GM19351 (cell line): Measurements from ENCODE around the gene ARSG.
A peak's percentile ranks its signal among the peaks of the same experiment; 100 is the strongest.
"Not testable (repeated sequence)": the region's sequence is repeated elsewhere in the genome, so short reads cannot be mapped to it uniquely, and the experiment has no call there.

Source experiments
- ATAC-seq: cut with Tn5 transposase; IDR thresholded peaks from one replicate; pipeline ENCODE4 v1.9.1; 2021; ENCODE audit warnings: mild to moderate bottlenecking, moderate library complexity; ENCODE audit not compliant: unreplicated experiment

Gene ARSG

DNA sequence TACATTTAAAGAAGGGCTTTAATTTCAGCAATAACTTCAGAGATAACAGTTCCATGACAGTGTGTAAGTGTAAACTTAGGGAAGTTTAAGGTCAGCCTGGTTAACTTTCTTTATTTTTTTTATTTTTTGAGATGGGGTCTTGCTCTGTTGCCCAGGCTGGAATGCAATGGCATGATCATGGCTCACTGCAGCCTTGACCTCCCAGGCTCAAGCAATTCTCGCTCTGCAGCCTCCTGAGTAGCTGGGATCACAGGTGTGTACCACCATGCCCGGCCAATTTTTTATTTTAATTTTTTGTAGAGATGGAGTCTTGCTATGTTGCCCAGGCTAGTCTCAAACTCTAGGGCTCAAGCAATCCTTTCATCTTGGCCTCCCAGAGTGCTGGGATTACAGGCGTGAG lies 15.0 kb upstream of the ARSG start:
- not testable (repeated sequence) for ATAC-seq

DNA sequence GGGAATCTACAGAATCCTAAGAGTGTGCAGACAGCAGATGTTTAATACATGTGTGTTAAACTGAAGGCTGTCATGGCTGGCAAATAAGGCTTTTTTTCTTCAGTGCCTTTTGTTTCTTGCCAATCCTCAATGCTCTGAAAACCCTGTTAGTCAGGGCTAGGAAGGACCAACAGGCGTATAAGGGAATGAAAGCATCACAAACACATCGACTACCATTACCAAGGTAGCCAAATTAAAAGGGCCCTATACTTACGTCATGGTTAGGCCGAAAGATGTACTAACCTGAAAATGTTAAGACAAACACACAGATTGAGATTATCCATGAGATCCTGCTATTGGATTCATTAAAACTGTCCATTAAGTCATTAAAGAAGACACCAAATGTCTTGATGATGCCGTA lies 13.5 kb upstream of the ARSG start:
- ATAC-seq: no peak

DNA sequence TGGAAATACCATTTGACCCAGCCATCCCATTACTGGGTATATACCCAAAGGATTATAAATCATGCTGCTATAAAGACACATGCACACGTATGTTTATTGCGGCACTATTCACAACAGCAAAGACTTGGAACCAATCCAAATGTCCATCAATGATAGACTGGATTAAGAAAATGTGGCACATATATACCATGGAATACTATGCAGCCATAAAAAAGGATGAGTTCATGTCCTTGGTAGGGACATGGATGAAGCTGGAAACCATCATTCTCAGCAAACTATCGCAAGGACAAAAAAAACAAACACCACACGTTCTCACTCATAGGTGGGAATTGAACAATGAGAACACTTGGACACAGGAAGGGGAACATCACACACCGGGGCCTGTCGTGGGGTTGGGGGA lies 9.3 kb upstream of the ARSG start:
- ATAC-seq: not testable (repeated sequence)

DNA sequence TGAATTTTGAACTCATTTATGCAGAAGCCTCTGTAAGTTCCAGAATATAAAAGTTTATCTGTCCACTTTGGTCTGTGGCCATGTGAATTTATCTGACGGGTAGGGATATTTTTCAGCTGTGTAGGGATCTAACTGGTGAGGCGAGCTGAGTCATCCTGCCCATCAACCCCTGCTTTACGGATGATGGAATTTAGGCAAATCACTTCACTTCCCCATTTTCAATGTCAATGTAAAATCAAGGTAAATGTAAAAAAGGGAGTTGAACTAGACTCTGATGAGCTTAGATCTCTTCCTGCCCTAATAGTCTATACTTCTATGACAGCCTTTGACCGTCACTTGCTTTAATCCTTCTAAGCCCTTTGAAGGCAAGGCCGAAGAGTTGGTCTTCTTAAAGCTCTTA lies 2.9 kb upstream of the ARSG start:
- no peak for ATAC-seq

DNA sequence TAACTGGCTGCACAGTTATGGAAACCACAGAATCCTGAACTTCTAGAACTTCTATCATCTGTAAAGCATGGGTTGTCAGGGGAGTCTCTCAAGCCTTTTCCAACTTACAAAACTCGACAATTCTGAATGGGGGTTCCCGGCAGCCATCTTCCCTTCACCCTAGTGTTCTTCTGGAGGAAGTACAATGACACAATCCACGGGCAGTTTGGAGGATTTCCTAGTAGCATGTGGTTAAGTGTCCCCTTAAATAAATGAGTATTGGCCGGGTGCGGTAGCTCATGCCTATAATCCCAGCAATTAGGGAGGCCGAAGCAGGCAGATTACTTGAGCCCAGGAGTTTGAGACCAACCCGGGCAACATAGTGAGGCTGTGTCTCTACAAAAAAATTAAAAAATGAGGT lies 2.5 kb upstream of the ARSG start:
- ATAC-seq: no peak

DNA sequence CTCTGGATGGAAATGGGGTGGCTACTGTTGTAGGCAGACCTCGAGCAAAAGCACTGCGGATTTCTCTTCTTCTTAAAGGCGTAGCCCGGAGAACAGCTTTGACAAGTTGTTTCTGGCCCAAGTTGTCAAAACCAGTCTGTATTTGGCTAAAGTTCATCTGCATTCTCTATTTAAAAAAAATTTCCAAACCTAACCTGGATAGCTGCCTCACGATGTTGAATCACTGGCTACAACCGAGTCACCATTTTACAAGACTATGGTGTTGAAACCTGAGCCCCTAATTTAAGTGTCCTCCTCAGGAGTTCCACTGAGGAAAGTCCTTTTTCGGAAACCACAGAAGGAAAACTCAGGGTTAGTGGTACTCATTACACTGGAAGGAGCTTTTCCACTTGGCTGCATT lies 1.8 kb upstream of the ARSG start:
- ATAC-seq: no peak

DNA sequence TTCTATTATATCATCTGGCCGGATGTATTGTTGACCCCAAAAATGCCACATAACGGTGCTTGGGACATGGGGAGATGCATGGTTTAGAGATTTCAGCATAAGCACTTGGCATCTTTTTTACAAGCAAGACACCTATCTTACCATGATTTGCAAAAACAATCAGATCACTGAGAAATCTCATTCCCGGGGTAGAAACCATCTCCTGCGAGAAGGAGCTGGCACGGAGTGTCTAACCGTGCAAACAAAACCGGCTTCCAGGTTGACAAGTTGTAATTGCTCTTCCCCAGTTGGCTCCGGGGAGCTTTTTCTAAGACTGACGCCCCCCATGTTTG lies 1.4 kb upstream of the ARSG start:
- ATAC-seq: no peak

DNA sequence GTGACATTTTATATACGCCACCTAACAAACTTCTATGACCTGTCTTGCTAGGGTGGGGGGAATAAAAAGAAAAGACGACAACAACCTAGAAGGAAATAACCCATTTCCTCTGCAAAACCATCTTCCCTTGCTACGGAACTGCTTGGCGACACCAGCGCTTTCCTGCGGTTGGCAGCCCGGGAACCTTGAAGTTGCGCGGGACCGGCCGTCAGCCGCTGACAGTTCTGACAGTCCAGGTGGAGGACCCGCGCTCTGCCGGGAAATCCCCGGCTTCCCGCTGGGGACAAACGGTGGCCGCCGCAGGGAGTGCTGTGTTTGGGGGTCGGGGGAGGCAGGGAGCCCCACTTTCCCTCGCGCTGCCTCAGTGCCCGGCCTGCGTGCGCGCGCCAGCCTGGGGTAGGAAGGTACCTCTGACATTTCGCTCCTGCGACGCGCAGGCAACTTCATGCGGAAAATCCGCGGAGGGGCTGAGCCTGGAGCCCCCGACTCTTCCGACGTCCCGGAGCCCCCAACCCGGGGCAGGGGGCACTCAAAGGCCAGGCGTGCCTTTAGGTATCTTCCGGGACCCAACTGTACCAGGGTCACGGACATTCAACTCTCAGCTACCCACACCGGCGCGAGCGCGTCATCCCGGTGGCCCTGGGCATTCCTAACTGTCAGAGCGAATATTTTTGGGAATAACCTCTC lies 884 bp upstream of the ARSG start:
- no peak for ATAC-seq

DNA sequence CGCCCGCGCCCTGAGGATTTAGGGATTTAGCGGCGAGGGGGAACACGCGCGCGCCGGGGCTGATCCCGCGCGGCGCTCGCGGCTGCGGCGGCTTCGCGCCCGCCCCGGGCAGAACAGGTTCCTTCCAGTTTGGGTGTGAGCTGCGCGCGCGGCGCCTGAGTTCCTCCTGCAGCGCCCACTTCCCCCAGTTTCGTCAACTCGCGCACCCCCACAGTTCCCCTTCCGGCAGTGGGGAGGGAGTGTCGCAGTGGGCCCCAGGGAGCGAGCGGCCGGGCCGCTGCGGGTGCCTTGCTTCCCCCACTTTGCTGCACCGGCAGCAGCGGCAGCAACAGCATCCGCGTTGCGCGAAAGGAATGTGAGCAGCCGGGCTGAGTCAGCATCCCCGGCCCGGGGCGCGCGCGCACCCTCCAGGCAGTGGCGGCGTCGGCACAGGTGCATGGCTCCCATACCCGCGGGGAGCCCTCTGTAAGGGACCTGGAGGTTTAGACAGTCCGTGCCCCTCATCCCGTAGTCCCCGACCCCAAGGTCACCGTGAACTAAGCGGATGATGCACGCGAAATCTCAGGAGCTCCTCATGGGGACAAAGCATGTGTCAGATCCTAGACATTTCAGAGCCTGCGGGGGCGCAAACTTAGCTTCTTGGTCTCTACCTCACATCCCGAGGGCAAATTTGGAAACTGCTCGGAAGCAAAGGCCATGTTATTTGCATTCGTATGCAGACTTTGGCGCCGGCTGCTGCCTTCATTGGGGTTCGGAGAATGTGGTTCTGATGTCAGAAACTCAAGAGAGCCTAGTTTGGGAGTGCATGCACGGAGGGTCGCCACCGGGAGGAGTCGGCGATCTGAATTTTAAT lies 767 bp downstream of the ARSG start:
- ATAC-seq: peak; percentile 57

DNA sequence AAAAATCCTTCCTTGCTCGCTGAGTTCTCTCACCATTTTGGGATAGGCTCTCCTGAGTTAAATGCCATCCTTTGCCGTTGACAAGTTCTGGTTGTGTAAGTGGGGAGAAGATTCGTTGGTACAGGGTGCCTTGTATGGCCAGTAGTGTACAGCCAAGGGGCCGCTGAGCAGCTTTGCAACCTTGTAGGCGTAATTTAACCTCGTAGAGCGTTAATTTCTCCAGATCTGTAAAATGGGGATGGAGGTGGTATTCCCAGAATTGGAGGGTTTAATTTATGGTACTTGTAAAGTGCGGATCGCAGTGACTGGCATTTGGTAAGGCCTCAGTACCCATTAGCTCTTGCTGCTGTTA lies 1.4 kb downstream of the ARSG start:
- no peak for ATAC-seq

DNA sequence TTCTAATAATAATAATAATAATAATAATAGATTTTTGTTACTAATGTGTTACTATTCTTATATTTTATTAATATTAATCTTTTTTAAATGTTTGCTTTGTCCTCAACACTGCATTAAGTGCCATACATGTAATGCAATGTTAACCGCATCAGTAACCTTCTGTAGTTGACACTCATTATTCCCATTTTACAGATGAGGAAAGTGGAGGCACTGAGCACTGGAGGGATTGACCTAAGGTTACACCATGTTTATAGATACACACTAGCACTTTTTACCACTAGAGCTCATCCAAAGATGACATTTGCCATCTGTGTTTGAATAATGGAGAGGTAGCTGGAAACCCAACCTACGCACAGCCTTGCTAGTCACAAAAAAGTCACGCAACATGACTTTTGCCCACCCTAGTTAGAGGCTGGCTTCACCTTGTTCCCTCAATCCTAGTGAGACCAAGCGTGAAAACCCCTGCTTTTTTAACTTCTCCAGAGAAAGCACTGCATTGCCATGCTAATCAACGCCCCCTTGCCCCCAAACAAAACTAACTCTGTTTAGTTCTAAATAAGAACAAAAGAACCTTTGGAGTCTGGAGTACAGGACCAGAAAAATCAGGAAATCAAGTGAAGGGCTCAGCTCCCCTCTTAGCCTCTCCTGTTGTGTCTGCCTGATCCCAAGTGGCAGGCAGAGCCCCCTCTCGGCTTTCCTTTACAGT lies 2.3 kb downstream of the ARSG start:
- no peak for ATAC-seq

DNA sequence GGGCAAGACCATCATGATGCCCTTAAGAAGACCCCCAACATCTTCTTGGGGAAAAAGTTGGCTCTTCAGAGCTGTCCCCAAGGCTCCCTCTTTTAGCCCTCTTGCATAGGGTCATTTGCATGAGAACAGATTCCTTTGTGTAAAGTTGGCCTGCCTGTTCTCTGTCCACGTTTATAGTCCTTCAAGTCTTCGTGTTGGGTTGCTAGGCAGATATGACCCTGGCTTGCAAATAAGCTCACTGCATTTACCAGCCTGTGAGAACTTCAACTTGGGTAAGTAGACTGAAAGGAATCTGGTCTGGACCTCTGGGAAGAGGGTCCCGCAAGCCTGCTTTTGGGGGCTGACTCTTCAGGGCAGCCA lies 2.9 kb downstream of the ARSG start:
- ATAC-seq: no peak

DNA sequence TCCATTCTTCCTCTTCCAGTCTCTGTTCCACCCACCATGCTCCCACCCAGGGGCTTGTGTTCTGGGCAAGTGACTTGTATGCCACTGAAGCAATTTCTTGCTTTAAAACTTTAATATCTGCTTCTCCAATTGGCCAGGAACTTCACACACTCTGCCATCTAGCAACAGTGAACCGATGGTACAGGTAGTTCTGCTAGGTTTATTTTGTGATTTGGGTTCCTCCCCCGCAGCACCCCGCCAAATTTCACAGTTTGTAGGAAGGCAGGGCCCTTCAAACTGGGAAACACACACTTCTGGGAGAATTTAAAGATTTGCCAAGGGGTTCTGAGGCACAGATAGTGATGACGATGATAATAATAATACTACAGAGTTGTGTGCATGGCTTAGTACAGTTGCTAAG lies 3.3 kb downstream of the ARSG start:
- no peak for ATAC-seq

DNA sequence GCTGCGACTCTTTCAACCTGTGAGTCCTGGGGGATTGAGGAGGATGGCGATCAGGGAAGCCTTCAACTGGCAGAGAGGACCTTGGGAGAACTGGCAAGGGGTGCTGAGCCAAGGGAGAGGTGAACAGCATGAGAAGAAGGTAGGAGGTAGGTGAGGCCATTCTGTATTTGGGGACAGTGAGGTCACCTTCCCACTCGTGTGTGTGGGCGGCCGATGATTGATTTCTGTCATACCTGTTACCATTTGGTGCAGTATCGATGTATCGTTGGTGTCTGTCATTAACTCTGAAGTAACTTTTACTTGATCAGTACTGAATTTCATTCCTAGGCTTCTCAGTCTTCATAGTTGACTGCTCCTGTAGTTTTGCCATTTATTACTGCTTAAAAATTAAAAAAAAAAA lies 3.8 kb downstream of the ARSG start:
- ATAC-seq: no peak

DNA sequence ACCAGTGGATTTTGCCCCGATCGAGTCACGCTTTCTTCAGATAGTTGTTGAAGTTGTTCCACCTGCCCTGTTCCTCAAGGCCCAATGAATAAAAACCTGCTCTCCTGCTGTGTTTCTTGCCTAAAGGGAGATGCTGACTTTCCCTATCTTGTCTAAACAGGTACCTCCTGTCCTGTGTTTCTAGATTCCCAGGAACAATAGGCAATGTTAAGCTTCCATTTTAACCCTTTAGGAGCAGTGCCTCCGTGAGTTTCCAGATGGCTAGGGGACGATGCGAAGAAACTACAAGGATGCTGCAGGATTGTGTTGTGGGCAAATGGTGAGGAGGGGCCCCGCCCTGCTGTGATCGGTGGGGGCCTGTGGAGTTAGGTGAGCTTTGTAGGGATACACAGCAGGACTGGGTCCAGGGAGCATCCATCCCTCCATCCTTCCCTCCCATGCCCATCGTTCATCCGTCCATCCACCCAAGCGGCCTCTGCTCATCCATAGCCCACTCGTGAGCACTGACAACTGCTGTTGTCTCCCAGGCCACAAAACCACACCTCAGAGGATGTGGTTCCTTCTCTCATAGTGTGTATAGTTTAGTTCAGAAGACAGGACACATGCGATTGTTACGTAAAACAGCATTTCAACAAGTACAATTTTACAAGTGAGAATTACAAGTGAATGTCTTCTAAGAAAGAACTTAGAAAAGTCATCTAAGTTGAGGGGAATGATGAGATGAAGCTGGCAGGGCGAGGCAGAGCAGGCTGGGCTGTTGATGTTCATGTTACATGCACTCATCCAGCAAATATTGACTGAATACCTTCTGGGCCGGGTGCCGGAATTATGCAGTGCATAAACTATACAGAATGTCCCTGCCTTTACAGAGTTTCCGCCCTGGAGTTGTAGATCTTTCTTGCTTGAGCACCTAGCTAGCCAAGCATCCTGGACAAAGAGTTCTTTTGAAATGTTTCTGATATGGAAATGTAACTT lies 5.2 kb downstream of the ARSG start:
- ATAC-seq: no peak

DNA sequence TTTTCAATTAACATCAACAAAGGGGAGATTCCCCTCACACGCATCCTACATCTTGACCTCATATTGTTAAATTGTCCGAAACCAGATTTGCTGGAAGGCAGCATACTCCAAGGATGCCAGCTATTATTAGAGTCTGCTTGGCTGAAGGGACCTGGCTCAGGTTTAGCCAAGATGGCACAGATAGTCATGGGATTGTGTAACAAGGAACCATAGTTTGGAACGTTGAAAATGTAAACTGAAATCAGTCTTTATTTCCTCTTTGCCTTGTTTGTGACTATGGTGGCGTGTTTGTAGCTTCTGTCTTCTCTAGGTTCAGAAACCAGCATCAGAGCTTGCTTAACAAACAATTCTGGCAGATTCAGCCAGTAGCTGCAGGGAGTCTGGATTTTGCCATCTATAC lies 5.9 kb downstream of the ARSG start:
- ATAC-seq: no peak

DNA sequence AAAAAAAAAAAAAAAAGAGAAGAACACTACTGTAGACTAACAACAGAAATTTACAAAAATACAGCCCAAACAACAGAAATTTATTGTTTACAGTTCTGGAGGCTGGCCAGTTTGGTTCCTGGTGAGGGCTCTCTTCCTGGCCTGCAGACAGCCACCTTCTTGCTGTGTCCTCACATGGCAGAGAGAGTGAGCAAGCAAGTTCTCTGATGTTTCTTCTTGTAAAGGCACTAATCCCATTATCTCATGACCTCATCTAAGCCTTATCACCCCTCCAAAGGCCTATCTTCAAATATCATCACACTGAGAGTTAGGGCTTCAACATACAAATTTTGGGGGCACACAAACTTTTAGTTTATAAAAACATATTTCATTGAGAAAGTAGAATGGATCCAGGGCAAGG lies 7.3 kb downstream of the ARSG start:
- ATAC-seq: no peak

DNA sequence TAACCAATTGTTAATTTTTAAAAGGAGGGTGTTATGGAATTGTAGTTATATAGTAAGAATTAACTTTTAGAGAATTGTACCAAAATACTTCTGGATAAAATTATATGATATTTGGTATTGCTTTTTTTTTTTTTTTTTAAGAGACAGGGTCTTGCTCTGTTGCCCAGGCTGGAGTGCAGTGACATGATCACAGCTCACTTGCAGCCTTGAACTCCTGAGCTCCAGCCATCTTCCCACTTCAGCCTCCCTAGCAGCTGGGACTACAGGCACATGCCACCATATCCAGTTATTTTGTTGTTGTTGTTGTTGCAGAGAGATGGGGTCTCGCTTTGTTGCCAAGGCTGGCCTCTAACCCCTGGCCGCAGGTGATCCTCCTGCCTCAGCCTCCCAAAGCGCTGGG lies 8.5 kb downstream of the ARSG start:
- no peak for ATAC-seq

DNA sequence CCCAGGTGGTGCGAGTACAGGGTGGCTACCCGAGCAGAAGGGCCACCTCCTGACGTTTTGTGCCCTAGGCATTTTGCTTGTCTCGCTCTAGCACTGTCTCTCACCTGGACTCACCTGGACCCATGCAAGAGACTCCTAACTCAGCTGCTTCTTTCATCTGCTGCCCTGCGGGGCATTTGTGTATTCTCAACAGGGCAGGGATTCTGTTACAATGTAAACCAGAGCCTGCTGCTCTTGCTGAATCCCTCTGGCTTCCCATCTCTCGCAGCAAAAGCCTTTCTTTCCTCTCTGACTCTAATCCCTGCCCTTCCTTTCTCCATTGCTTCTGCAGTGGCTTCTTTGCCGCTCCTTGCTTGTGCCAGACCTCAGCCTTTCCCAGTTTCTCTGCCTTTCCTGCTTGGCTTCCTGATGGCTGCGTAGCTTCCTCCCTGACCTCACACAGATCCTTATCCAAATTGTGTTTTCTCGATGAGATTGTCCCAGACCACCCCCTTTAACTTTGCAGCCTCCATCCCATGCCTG lies 10.2 kb downstream of the ARSG start:
- no peak for ATAC-seq

DNA sequence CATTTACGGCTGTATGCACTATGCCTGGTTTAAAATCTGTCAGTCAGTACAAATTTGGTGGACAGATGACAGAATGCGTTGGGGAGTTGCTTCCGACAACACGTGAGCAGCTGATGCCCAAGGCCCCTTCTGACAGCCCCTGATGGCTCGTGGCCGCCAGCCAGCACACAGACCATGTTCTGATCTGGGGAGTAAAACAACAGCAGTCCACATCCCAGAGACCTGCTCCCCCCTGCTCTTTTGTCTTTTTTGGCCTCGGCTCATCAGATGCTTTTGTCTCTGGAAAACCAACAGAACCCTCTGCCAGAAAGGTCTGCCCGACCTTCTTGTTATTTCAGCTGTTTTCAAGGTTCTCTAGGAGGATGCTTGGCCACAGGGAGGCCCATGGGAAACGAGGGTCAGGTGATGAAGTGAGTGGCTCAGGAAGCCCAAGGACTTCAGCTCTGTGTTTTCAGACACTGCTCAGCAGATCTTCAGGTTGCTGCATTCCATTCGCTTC lies 10.8 kb downstream of the ARSG start:
- no peak for ATAC-seq

DNA sequence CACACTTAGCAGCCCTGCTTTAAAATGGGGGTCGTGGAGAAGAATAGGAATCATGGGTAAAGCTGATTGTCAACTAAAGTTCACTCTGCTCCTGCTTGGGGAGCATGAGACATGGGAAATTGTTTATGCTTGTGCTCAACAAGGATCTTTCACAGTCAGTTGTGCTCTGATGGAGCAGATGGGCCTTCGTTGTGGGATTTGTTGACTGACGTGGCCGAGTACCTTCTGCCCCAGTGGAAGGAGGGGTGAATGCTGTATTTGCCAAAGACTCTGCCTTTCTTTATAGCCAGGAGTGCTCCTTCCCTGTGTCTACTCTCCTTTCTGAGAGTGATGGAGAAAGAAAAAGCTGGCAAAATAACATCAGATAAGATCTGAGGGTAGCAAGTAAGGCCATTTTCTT lies 11.4 kb downstream of the ARSG start:
- ATAC-seq: no peak
